NCI-H526 treated with DMSO at 0.1 percent for 48 hours (cell line): ENCODE measurements around the gene MRPL53.
"Not testable (repeated sequence)": the region's sequence is repeated elsewhere in the genome, so short reads cannot be mapped to it uniquely, and the experiment has no call there.

Experiments used
- DNase-seq: peaks from one replicate; lab custom pipeline; 2025; lab: John Stamatoyannopoulos, UW

The MRPL53 gene

GRCh38 chr2:74502720-74503505, 30.4 kb upstream of the MRPL53 start:
- no peak for DNase-seq

- no peak for DNase-seq
Measured at GRCh38 chr2:74502147-74502719, 29.8 kb upstream of the MRPL53 start.

GRCh38 chr2:74501335-74502071, 29.0 kb upstream of the MRPL53 start:
- DNase-seq = no peak

- no peak for DNase-seq
Measured at GRCh38 chr2:74500578-74500946, 28.1 kb upstream of the MRPL53 start.

- no peak for DNase-seq
Measured at GRCh38 chr2:74499940-74500577, 27.6 kb upstream of the MRPL53 start.

GRCh38 chr2:74499267-74499939, 26.9 kb upstream of the MRPL53 start, which contains the start of gene LBX2:
LBX2 (minus strand) TSS chr2:74499603; CDS start chr2:74499537, 66 bp downstream.
- no peak for DNase-seq

- no peak for DNase-seq
Measured at GRCh38 chr2:74498500-74499266, 26.2 kb upstream of the MRPL53 start.

- DNase-seq = no peak
Measured at GRCh38 chr2:74497777-74498499, 25.5 kb upstream of the MRPL53 start.

GRCh38 chr2:74496997-74497776, 24.7 kb upstream of the MRPL53 start:
- no peak for DNase-seq

- DNase-seq = no peak
Measured at GRCh38 chr2:74495440-74495839, 23.0 kb upstream of the MRPL53 start.

- no peak for DNase-seq
Measured at GRCh38 chr2:74493546-74493945, 21.1 kb upstream of the MRPL53 start.

GRCh38 chr2:74491648-74492544, 19.4 kb upstream of the MRPL53 start:
- DNase-seq = no peak

GRCh38 chr2:74489906-74490305, 17.4 kb upstream of the MRPL53 start:
- DNase-seq = no peak

GRCh38 chr2:74488643-74489481, 16.4 kb upstream of the MRPL53 start:
- no peak for DNase-seq

GRCh38 chr2:74486141-74486540, 13.7 kb upstream of the MRPL53 start:
- DNase-seq = no peak

GRCh38 chr2:74483675-74484164, 11.2 kb upstream of the MRPL53 start:
- not testable (repeated sequence) for DNase-seq
